GM12878 (cell line): ENCODE data around the gene SLA2. TPM values are rescaled to one million over a fixed set of nuclear protein-coding genes. Genes with fewer than 3 reads are reported as not detected.

ENCODE experiments used
- ATAC-seq: fragments of 200-7000 bp; cut with Tn5 transposase; 3 replicates; pipeline ENCODE4 v1.9.1; 2020; ENCODE audit warnings: mild to moderate bottlenecking, moderate library complexity
- BruUV-seq: library from RNA; stranded (reverse); fragments of 400-500 nt; replicated peaks from 2 replicates; lab custom pipeline; 2021; lab: Mats Ljungman, UMichigan
- CTCF ChIA-PET: fragments of 300-600 bp; sonication (Branson Sonifier 250); formaldehyde crosslinking; extraction: SDS; loops from one replicate; lab custom pipeline; 2021; ENCODE audit warnings: inconsistent platforms; lab: Yijun Ruan, JAX
- POLR2A ChIA-PET: fragments of 350-600 bp; formaldehyde crosslinking; extraction: SDS; loops from one replicate; lab custom pipeline; 2021; ENCODE audit warnings: inconsistent platforms; lab: Charles Lee
- RAD21 ChIA-PET: fragments of 300-600 bp; sonication (Branson Sonifier 250); formaldehyde crosslinking; loops from one replicate; lab custom pipeline; 2023; ENCODE audit warnings: antibody characterized with exemption; ENCODE audit not compliant: unreplicated experiment; lab: Charles Lee
- SMC1A ChIA-PET: fragments of 300-600 bp; sonication (Branson Sonifier 250); formaldehyde crosslinking; loops from one replicate; lab custom pipeline; 2023; ENCODE audit not compliant: unreplicated experiment, uncharacterized antibody; lab: Charles Lee
- DNase-seq: peaks from one replicate; pipeline ENCODE4 v3.0.0-alpha.2; 2011; ENCODE audit warnings: low read depth, low spot score
- FAIRE-seq: peaks from 3 replicates; lab custom pipeline; 2011; peaks lifted over from hg19 to GRCh38; lab: Jason Lieb, UNC
- H2AFZ ChIP-seq: 2 replicates; pipeline ENCODE4 v1.6.0; 2011; ENCODE audit warnings: low read depth, low read length, control low read depth; ENCODE audit not compliant: control insufficient read depth
- H3K27ac ChIP-seq: 2 replicates; pipeline ENCODE4 v1.5.1; 2011; ENCODE audit warnings: control low read depth; ENCODE audit not compliant: control insufficient read depth, insufficient read depth
- H3K27me3 ChIP-seq, 2 experiments: replicated peaks in 1 of 2; 2 replicates each; pipeline versions ENCODE4 v1.6.0 to v1.6.1; 2011; ENCODE audit warnings: low read length in 1 of 2; ENCODE audit not compliant: control insufficient read depth in 2 of 2, insufficient read depth in 2 of 2
- H3K36me3 ChIP-seq, 2 experiments: 2 replicates each; pipeline ENCODE4 v1.5.1; 2011; ENCODE audit warnings: low read length in 1 of 2; ENCODE audit not compliant: control insufficient read depth in 2 of 2, insufficient read depth in 2 of 2
- H3K4me1 ChIP-seq: 2 replicates; pipeline ENCODE4 v1.6.1; 2011; ENCODE audit warnings: mild to moderate bottlenecking, low read length, moderate library complexity, mixed read lengths; ENCODE audit not compliant: control insufficient read depth, insufficient read depth
- H3K4me2 ChIP-seq: 2 replicates; pipeline ENCODE4 v1.6.0; 2011; ENCODE audit warnings: control low read depth; ENCODE audit not compliant: control insufficient read depth, insufficient read depth
- H3K4me3 ChIP-seq: fragments of 200-600 bp; sonication (generic); 2 replicates; pipeline ENCODE4 v1.5.1; 2016
- H3K79me2 ChIP-seq: 2 replicates; pipeline ENCODE4 v1.6.0; 2011; ENCODE audit warnings: low read length; ENCODE audit not compliant: control insufficient read depth, insufficient read depth
- H3K9ac ChIP-seq: 2 replicates; pipeline ENCODE4 v1.8.0; 2011; ENCODE audit warnings: low read length, control low read depth, mixed read lengths; ENCODE audit not compliant: control insufficient read depth, insufficient read depth
- H3K9me3 ChIP-seq: replicated peaks from 3 replicates; pipeline ENCODE4 v1.5.1; 2011; ENCODE audit warnings: mild to moderate bottlenecking, low read length; ENCODE audit not compliant: control insufficient read depth, insufficient read depth
- H4K20me1 ChIP-seq: 2 replicates; pipeline ENCODE4 v1.6.0; 2011; ENCODE audit not compliant: control insufficient read depth, insufficient read depth
- ATF2 ChIP-seq: IDR thresholded peaks from 2 replicates; pipeline ENCODE4 v1.6.1; 2012; ENCODE audit warnings: low read length, inconsistent platforms
- BMI1 ChIP-seq: fragments of 450-650 bp; IDR thresholded peaks from 2 replicates; pipeline ENCODE4 v1.6.1; 2016; ENCODE audit warnings: mild to moderate bottlenecking, moderate library complexity, borderline replicate concordance
- CREM ChIP-seq: IDR thresholded peaks from 2 replicates; pipeline ENCODE4 v1.6.1; 2014; ENCODE audit warnings: antibody characterized with exemption, low read depth
- EED ChIP-seq: sonication (generic); IDR thresholded peaks from 2 replicates; pipeline ENCODE4 v1.6.1; 2016; ENCODE audit warnings: antibody characterized with exemption, low read depth
- IKZF1 ChIP-seq: fragments of 450-650 bp; conservative IDR thresholded peaks from 2 replicates; pipeline ENCODE4 v1.6.1; 2017; ENCODE audit warnings: antibody characterized with exemption, mild to moderate bottlenecking
- RFX5 ChIP-seq: IDR thresholded peaks from 2 replicates; pipeline ENCODE4 v1.6.1; 2011; ENCODE audit warnings: low read depth, low read length, improper control_type of control experiment
- SPI1 ChIP-seq: IDR thresholded peaks from 2 replicates; pipeline ENCODE4 v1.6.1; 2011; ENCODE audit warnings: low read depth, mild to moderate bottlenecking, low read length, moderate library complexity, borderline replicate concordance; ENCODE audit not compliant: insufficient read depth
- YY1 ChIP-seq: IDR thresholded peaks from 2 replicates; pipeline ENCODE4 v1.6.1; 2011; ENCODE audit warnings: low read depth, mild to moderate bottlenecking, low read length
- WGBS: methylation state at CpG from one replicate; pipeline ENCODE4 v1.1.6; 2016; ENCODE audit warnings: low lambda C conversion rate; ENCODE audit not compliant: insufficient replicate concordance, insufficient coverage; ENCODE audit errors: missing lambda C conversion rate; 5-methylcytosine and 5-hydroxymethylcytosine counted together
- in situ Hi-C: fragments of 300-500 bp; cut with MboI; formaldehyde crosslinking; loops from 9 replicates; pipeline ENCODE4 v1.14.3; 2018; ENCODE audit warnings: mixed read lengths
- intact Hi-C: fragments of 100-400 bp; cut with micrococcal nuclease; formaldehyde crosslinking; loops from one replicate; pipeline ENCODE4 v1.14.2; 2022; ENCODE audit not compliant: unreplicated experiment
- polyA plus RNA-seq, 11 experiments: library from polyadenylated mRNA; depleted of rRNA in 4 of 11; unstranded in 6 of 11; stranded (reverse) in 5 of 11; fragments of >200 nt; fragmentation: Nextera tagmentation in 4 of 11; fragmentation: Illumina TruSeq in 1 of 11; extraction: Ambion mirVana in 4 of 11; extraction: Trizol in 1 of 11; gene quantifications; 1 replicate in 1 of 11; 2 replicates in 10 of 11; pipeline versions ENCODE4 v1.2.1 to v1.2.3, GENCODE V29; 2011 to 2016; ENCODE audit warnings: inconsistent platforms in 2 of 11, missing spikeins in 2 of 11, low read depth in 1 of 11
- total RNA-seq, 4 experiments: library from RNA; depleted of rRNA in 3 of 4; stranded (reverse); fragments of >200 nt in 3 of 4; fragmentation: Illumina TruSeq in 1 of 4; extraction: Trizol in 1 of 4; gene quantifications; 2 replicates each; pipeline versions ENCODE4 v1.2.1 to v1.2.3, GENCODE V29; 2013 to 2021

Gene SLA2
- total and polyA plus RNA-seq, 10 of the 15 experiments (the other 5 are each of a cell fraction or from before 2014, with no cell fraction given), result 0.29 to 3.3 (median 1.4) TPM

DNA sequence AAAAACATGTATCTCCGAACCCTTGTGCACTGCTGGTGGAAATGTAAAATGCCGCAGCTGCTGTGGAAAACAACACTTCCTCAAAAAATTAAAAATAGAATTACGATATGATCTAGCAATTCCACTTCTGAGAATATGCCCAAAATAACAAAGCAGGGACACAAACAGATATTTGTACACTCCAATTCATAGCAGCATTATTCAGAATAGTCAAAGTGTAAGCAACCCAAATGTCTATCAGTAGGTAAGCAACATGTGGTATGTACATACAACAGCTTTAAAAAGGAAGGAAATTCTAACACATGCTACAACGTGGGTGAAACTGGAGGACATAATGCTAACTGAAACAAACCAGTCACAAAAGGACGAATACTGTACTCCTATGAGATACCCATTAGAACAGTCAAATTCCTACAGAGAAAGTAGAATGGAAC, 46.1 kb downstream of the SLA2 start (continued):
- TF ChIP-seq ATF2 (no peak), SPI1 (peak; percentile 20; the same call in 1 of the 2 replicates), IKZF1 (peak; percentile 65)

- no peak for DNase-seq
- TF ChIP-seq RFX5 (no peak), EED (0 out of 2 replicates have a peak, but pooled peaks have one; percentile 5), CREM (no peak), YY1 (0 out of 2 replicates have a peak, but pooled peaks have one; percentile 17), BMI1 (no peak)
- FAIRE-seq, result no peak
- no peak overlapping the region; the same call in 1 of the 2 replicates for H3K4me3 ChIP-seq
- BruUV-seq, result no TSS peak
- H3K27ac ChIP-seq, result peak overlapping the region; percentile 99
- H3K27me3 ChIP-seq, result no peaks in the 10 kb centered on the region
- ChIA-PET POLR2A (interaction anchor here (0.7 to 4.1 kb wide), 9 partner anchors 8 to 289 kb away, joined by 3 to 87 read pairs (median 7); partner anchors contain the start of genes RAB5IF and TGIF2), SMC1A (interaction anchor here (1.0 to 9.1 kb wide), 8 partner anchors 9 to 273 kb away, joined by 3 to 98 read pairs (median 10); partner anchors contain the start of genes RAB5IF and TGIF2), CTCF (interaction anchor here (0.6 to 4.8 kb wide), 8 partner anchors 11 to 161 kb away, joined by 3 to 74 read pairs (median 4); partner anchors contain the start of genes RAB5IF and TGIF2), RAD21 (interaction anchor here (0.7 to 5.1 kb wide), 12 partner anchors 11 to 293 kb away, joined by 3 to 93 read pairs (median 6); partner anchors contain the start of genes NDRG3, RAB5IF and TGIF2)
- H3K9me3 ChIP-seq, result no peaks in the 10 kb centered on the region
- ATAC-seq, result no peak
- H3K9ac ChIP-seq, result peak overlapping the region; percentile 68
- H2AFZ ChIP-seq, result no peak overlapping the region
- H4K20me1 ChIP-seq, result no peaks in the 10 kb centered on the region
- intact Hi-C loops (no loop called here), in situ Hi-C loops (no loop called here)
- peaks cover 11% of the 10 kb centered on the region in 2 experiments for H3K36me3 ChIP-seq
- peaks cover 3% of the 10 kb centered on the region for H3K79me2 ChIP-seq
- 74% methylated on average over 5 of the region's 5 CpGs for WGBS
- H3K4me1 ChIP-seq, result peaks cover 36% of the 10 kb centered on the region
- H3K4me2 ChIP-seq, result peak overlapping the region; percentile 88; the same call in 1 of the 2 replicates
Measured at GRCh38 chr20:36593347-36593929, 52.6 kb downstream of the SLA2 start.
